ENCODE measurements around the gene SMARCA1.
A peak's percentile ranks its signal among the peaks of the same experiment; 100 is the strongest.

Gene SMARCA1

GRCh38 chrX:129549124-129549523, 25.8 kb upstream of the SMARCA1 start:
- TF ChIP-seq CTCF (IDR thresholded peaks at IDR 0.05; ENCODE audit: low read depth, low read length): no peak
- H3K36me3 ChIP-seq: no peaks in the 10 kb centered on the region
- no peaks in the 10 kb centered on the region for H3K9me3 ChIP-seq (ENCODE audit: severe bottlenecking)
- H3K27me3 ChIP-seq (ENCODE audit: insufficient read depth, low read depth, severe bottlenecking): no peaks in the 10 kb centered on the region
- no peak for DNase-seq
- H3K27ac ChIP-seq: no peak overlapping the region
- H3K4me3 ChIP-seq (ENCODE audit: low read depth, low read length): no peak overlapping the region

DNA sequence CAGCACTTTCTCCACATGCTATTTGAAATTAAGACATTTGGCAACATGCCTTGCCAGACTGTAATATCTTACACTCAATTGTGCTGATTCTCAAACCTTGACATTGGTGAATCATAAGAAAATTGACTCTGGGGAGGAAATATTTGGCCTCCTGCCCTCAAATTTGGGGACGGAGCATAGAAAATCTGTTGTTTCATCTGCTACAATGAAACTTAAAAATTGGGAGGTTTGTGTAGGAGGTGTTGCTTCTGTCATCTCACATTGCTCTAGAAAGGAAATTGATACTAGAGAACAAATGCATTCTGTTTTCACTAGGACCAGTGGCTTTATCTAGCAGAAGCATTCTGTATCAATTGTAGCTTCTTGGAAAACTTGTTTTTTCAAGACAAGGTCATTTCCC, 22.1 kb upstream of the SMARCA1 start:
- H3K4me3 ChIP-seq (ENCODE audit: low read depth, low read length): no peak overlapping the region
- H3K27ac ChIP-seq: no peak overlapping the region
- H3K36me3 ChIP-seq: no peaks in the 10 kb centered on the region
- no peak for DNase-seq
- peaks cover 8% of the 10 kb centered on the region for H3K27me3 ChIP-seq (ENCODE audit: insufficient read depth, low read depth, severe bottlenecking)
- no peaks in the 10 kb centered on the region for H3K9me3 ChIP-seq (ENCODE audit: severe bottlenecking)
- no peak for TF ChIP-seq CTCF (IDR thresholded peaks at IDR 0.05; ENCODE audit: low read depth, low read length)

- Histone ChIP-seq H3K4me3 (ENCODE audit: low read depth, low read length) (no peak overlapping the region), H3K27me3 (ENCODE audit: insufficient read depth, low read depth, severe bottlenecking) (peaks cover 8% of the 10 kb centered on the region), H3K9me3 (ENCODE audit: severe bottlenecking) (no peaks in the 10 kb centered on the region), H3K36me3 (no peaks in the 10 kb centered on the region), H3K27ac (no peak overlapping the region)
- TF ChIP-seq CTCF (IDR thresholded peaks at IDR 0.05; ENCODE audit: low read depth, low read length): no peak
- DNase-seq: no peak
Observed at GRCh38 chrX:129544780-129545179, 21.5 kb upstream of the SMARCA1 start.

GRCh38 chrX:129540722-129541184, 17.5 kb upstream of the SMARCA1 start:
- Histone ChIP-seq H3K4me3 (ENCODE audit: low read depth, low read length) (peak overlapping the region; percentile 59), H3K36me3 (no peaks in the 10 kb centered on the region), H3K27me3 (ENCODE audit: insufficient read depth, low read depth, severe bottlenecking) (peaks cover 18% of the 10 kb centered on the region), H3K9me3 (ENCODE audit: severe bottlenecking) (no peaks in the 10 kb centered on the region), H3K27ac (no peak overlapping the region)
- peak; percentile 7 for DNase-seq
- no peak for TF ChIP-seq CTCF (IDR thresholded peaks at IDR 0.05; ENCODE audit: low read depth, low read length)

DNA sequence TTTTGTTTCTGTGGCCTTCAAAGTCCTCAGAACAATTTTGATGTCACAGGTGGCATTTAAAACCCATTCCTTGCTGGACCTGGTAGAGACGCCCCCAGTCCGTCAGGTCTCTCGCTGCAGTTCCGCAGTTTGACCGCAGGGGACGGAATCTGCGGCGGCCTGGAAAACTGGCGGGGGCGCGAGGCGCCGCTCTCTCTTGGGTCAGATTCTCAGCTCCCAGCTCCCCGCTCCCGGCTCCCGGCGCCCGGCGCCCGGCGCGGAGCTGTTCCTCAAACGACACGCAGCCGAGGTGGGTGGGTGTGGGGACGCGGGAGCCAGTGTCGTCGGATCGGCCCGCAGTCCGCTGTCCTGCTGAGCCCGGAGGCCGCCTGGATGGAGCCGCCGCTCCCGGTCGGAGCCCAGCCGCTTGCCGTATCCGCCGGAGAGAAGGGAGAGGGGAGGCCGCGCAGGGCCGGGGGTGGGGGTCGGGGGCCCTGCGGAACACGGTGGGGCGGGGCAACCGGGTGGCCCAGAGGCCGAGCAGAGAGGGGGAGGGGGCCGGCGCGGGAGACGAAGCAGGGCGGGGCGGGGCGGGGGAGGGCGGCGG, 16.9 kb upstream of the SMARCA1 start, which contains the start of gene OCRL:
TSS of gene OCRL (plus strand) at position 192 of the 586 bp plus-strand sequence. CDS start at position 373, 181 bp downstream.
- Histone ChIP-seq H3K36me3 (no peaks in the 10 kb centered on the region), H3K4me3 (ENCODE audit: low read depth, low read length) (peak within 1 kb of the TSS; percentile 59), H3K9me3 (ENCODE audit: severe bottlenecking) (no peaks in the 10 kb centered on the region), H3K27me3 (ENCODE audit: insufficient read depth, low read depth, severe bottlenecking) (peaks cover 18% of the 10 kb centered on the region), H3K27ac (peak within 1 kb of the TSS; percentile 88)
- TF ChIP-seq CTCF (IDR thresholded peaks at IDR 0.05; ENCODE audit: low read depth, low read length): peak; percentile 72
- peak; percentile 72 for DNase-seq

All from WERI-Rb-1 (cell line).